ACHN (cell line): ENCODE results near the gene LCN1.
A peak's percentile ranks its signal among the peaks of the same experiment; 100 is the strongest.
"Not testable (repeated sequence)": the region's sequence is repeated elsewhere in the genome, so short reads cannot be mapped to it uniquely, and the experiment has no call there.

Experiments
- DNase-seq: peaks from one replicate; pipeline ENCODE4 v3.0.0-alpha.2; 2015
- in situ Hi-C: cut with HindIII; loops from 2 replicates; pipeline ENCODE4 v1.10.0; 2017; ENCODE audit warnings: low sequenced_read_pairs, low pct_ligation_motif_present, low pct_unique_long_range_greater_than_20kb

Gene LCN1

GRCh38 chr9:135502168-135502872, 18.9 kb upstream of the LCN1 start:
- in situ Hi-C loops = no loop called here
- DNase-seq = no peak

DNA sequence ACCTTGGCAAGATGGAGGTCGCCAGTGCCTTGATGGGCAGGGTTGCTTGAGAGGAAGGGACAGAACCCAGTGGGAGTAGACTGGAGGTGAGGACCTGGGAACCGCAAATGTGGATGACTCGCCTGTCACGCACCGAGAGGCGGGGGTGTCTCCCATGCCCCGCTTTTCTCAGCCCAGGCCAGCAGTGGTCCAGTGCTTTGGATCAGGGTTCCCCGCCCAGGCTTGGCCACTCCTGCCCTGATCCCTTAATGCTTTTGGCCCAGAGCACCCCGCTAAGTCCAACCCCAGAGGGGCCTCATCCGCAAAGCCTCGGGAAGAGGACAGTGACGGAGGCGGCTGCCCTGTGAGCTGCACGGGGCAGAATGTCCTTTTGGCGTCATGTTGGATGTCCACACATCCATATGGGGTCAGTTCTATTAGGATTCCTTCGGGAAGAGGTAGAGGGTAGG, 18.3 kb upstream of the LCN1 start:
- DNase-seq = no peak
- in situ Hi-C loops = no loop called here

DNA sequence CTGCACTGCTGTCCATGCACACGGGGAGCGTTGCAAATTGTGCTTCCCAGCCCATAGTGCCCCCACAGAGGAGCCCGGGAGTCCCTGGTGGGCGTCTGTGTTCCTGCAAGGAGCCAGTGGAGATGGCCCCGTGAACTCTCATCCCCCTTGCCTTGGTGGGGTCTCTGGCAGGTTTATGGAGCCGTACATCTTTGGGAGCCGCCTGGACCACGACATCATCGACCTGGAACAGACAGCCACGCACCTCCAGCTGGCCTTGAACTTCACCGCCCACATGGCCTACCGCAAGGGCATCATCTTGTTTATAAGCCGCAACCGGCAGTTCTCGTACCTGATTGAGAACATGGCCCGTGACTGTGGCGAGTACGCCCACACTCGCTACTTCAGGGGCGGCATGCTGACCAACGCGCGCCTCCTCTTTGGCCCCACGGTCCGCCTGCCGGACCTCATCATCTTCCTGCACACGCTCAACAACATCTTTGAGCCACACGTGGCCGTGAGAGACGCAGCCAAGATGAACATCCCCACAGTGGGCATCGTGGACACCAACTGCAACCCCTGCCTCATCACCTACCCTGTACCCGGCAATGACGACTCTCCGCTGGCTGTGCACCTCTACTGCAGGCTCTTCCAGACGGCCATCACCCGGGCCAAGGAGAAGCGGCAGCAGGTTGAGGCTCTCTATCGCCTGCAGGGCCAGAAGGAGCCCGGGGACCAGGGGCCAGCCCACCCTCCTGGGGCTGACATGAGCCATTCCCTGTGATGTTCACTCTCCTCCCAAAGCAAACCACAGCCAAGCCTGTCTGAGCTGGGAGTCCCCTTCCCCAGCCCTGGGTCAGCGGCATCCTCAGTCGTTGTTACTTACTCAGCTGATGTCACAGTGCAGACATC, 17.6 kb upstream of the LCN1 start:
- in situ Hi-C loops = no loop called here

DNA sequence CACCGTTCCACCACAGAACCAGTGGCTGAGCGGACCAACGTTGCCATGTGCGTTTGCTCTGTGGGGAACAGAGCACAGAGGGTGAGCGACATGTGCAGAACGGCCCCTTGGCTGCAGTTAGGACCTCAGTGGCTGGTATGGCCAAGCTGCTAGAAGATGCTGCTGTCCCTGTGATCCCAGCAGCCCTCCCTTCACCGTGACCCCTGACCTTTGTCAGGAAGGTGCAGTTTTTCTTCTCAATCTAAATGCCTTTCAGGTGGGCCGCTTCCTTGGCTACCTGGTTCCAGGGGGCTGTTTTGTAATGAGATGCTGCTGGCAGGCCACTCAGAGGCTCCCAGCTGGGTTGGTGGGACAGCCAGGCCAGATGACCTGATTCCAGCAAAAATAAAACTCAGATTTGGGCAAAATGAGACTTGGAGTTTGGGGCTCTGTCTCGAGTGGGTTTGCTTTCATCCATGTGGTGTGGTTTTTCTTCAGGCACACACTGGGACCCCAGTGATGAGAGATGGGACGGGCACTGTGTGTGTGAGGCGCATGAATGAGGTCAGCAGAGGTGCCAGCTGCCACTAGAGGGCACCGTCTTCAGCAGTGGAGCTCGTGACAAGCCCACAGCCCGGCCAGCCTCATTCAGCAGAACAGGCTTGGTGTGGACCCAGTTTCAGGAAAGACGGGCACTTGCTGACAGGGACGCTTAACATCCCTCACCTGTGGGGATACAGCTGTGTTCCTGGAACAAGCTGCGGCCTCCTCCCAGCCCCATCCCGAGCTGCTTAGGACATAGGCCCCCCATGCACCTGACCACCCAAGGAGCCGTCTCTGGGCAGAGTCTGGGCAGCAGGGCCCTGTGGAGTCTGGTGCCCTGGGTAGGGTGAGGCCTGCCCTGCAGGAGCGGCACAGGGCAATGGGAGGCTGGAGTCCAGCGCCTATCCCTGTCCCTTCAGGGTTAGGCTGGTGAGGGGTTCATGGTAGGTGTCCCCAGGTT, 16.7 kb upstream of the LCN1 start:
- DNase-seq = peak; percentile 52
- in situ Hi-C loops = no loop called here

More for the DNA sequence above, 17.6 kb upstream of the LCN1 start:
- DNase-seq = no peak

DNA sequence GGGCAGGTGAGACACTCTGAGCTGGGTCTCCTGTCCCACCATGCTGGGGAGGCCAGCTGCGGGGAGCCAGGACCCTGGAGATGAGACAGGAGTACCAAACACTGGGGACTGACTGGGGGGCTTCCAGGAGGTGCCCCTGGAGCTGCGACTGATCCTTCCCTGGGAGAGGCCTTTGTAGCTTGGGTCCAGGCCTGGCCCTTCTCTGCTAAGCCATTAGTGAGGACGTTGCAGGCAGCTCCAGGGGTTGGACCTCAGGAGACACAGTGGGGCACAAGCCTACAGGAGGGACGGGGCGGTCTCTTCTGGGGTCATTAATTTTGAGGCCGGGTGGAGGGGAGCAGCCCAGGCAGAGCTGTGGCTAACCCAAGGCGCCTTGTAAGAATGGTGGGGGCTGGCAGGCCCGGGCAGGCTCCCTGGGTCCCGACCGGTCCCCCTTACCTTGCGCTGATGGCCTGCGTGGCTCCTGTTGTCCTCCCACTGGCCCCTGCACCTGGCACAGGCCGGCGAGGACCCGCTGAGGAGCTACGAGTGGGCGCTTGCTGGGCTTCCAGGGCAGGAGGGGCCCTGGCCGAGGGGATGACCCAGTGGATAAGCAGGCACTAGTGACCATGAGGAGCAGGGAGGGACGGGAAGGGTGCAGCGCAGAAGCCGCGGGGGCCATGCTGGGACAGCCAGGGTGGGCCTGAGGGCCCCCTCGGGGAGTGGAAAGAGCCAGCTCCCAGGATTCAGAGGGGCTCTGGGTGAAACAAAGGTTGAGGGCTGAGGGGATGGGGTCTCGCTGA, 15.6 kb upstream of the LCN1 start:
- DNase-seq = no peak
- in situ Hi-C loops = no loop called here

GRCh38 chr9:135506327-135507103, 14.7 kb upstream of the LCN1 start:
- no peak for DNase-seq
- in situ Hi-C loops = no loop called here

DNA sequence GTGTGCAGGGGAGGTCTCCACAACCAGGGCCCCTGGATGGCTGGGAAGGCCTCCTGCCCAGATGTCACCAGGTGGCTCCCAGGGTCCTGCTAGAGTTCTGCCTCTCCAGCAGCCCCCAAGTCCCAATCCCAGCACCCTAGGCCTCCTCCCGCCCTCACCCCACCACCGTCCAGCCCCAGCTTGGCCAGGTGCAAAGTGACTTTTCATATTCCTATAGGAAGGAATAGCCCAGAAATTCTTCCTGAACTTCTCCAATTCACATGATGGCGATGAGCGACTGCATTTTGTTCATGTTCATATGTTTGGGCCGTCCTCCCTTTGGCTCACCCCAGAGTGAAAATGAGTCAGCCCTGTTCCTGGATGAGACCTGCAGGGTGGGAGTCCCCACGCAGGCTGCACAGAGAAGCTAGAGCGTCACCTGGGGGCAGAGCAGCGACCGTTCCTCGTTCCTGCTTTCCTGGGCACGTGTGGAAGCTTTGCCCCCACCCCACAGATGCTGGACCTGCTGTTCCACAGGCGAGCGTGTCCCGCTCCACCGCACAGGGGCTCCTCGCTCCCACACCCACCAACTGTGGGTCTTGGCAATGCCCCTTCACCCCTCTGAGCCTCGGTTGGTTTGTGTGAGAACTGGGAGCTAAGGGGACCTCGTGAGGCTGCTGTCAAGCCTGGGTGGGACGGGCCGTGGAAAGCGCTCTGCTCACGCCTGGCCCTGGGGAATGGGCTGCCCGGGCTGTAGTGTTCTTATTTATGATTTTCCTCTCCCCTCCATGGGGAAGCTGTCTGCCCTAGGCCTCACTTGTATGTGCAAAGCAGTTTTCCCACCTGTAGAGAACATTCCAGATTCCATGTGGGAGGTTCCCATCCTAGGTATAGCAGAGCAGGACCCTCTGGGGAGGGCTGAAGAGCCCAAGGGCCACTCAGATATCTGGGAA, 13.9 kb upstream of the LCN1 start:
- DNase-seq = no peak
- in situ Hi-C loops = no loop called here

- in situ Hi-C loops = no loop called here
- no peak for DNase-seq
These were observed 12.9 kb upstream of the LCN1 start for GRCh38 chr9:135508211-135508820.

DNA sequence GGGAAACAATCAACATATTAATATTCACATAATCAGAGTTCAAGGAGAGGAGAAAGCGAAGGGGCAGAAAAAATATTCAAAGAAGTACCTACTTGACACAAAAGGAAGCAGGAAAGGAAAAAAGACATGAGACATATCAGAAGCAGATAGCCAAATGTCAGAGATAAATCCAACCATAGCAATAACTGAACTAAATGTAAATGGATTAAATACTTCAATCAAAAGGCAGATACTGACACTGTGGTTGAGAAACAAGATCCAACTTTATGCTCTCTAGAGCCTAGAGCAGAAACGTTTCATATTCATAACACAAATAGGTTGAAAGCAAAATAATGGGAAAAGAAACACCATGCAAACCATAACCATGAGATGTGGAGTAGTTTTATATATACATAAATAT, 11.8 kb upstream of the LCN1 start:
- DNase-seq = no peak
- in situ Hi-C loops = no loop called here

GRCh38 chr9:135512241-135512603, 9.0 kb upstream of the LCN1 start:
- no peak for DNase-seq
- in situ Hi-C loops = no loop called here

DNA sequence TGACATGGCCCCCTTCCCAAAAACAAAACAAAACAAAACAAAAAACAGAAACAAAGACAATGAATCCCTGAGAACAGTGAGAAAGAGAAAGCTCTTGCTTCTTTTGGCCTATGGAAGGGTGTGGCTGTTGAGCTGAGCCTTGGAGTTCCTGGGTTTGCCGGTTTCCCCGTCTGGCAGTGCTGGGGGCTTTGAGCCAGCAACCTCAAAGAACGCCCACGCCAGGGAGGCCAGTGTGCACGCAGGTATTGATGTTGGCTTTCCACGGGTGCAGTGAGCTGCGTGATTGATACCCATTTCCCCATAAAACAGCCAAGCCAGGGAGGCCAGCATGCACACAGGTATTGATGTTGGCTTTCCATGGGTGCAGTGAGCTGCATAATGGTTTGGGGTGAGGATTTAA, 8.3 kb upstream of the LCN1 start:
- DNase-seq = no peak
- in situ Hi-C loops = no loop called here

DNA sequence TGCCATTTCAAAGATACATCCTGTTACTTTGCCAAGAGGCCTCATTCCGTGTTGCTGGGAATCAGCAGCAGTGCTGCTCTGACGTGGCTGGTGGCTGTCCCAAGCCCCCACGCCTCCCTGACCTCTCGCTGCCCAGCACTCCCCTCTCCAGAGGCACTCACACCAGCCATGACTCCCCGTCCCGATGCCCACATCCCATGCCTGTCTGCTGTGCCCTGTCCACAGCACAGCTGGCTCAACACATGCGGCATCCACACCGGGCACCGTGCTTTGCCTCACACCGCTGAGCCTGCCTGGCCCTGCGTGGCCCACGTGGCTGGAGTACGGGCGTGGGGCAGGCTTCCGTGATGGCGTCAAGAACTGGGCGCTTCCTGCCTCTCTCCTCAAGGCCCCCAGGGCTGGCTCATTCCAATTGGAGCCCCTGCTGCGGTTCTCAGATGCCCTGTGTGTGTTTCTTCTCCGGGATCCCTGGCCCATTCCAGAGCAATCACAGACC, 7.8 kb upstream of the LCN1 start:
- in situ Hi-C loops = no loop called here
- DNase-seq = no peak

- in situ Hi-C loops, DNase-seq: not testable (repeated sequence)
These were observed 7.3 kb upstream of the LCN1 start for GRCh38 chr9:135513906-135514305.

GRCh38 chr9:135514342-135515082, 6.7 kb upstream of the LCN1 start:
- in situ Hi-C loops = no loop called here
- no peak for DNase-seq
